SK-N-SH (cell line): ENCODE measurements around the gene SPTBN1.

Experiments
- CHD2 ChIP-seq: fragments of 150-350 bp; IDR thresholded peaks from 2 replicates; pipeline ENCODE4 v1.6.1; 2018; ENCODE audit warnings: low read length; ENCODE audit not compliant: partially characterized antibody
- EZH2phosphoT487 ChIP-seq: fragments of 200-600 bp; sonication (generic); IDR thresholded peaks from 2 replicates; pipeline ENCODE4 v1.6.1; 2017; ENCODE audit warnings: low read depth, mixed run types, mild to moderate bottlenecking, antibody characterized with exemption, moderate library complexity, borderline replicate concordance
- FOSL2 ChIP-seq: IDR thresholded peaks from 2 replicates; pipeline ENCODE4 v1.4.0; 2012; ENCODE audit warnings: low read depth, mild to moderate bottlenecking, moderate library complexity, borderline replicate concordance
- FOXM1 ChIP-seq: IDR thresholded peaks from 2 replicates; pipeline ENCODE4 v1.4.0; 2012; ENCODE audit warnings: low read depth, mild to moderate bottlenecking
- JUND ChIP-seq: IDR thresholded peaks from 2 replicates; pipeline ENCODE4 v1.4.0; 2012
- MEF2A ChIP-seq: IDR thresholded peaks from 2 replicates; pipeline ENCODE4 v1.4.0; 2012; ENCODE audit warnings: low read depth, borderline replicate concordance
- NRF1 ChIP-seq: IDR thresholded peaks from 2 replicates; pipeline ENCODE4 v1.6.1; 2012; ENCODE audit warnings: low read depth, mild to moderate bottlenecking, low read length
- RCOR1 ChIP-seq: fragments of 150-350 bp; IDR thresholded peaks from 2 replicates; pipeline ENCODE4 v1.6.1; 2017; ENCODE audit warnings: antibody characterized with exemption, low read length
- RFX5 ChIP-seq: IDR thresholded peaks from 2 replicates; pipeline ENCODE4 v1.6.1; 2012; ENCODE audit warnings: mild to moderate bottlenecking, improper control_type of control experiment, low read length
- SMC3 ChIP-seq: IDR thresholded peaks from 2 replicates; pipeline ENCODE4 v1.6.1; 2012; ENCODE audit warnings: low read depth, low read length, improper control_type of control experiment
- TF ChIP-seq, protein P1 (sequence below): fragments of 200-600 bp; sonication (generic); IDR thresholded peaks from 2 replicates; pipeline ENCODE4 v1.6.1; 2017; ENCODE audit warnings: antibody characterized with exemption, mild to moderate bottlenecking, moderate library complexity
- TF ChIP-seq, protein P2 (sequence below): IDR thresholded peaks from 2 replicates; pipeline ENCODE4 v1.4.0; 2012; ENCODE audit warnings: low read depth
- TF ChIP-seq, protein P3 (sequence below): fragments of 150-350 bp; IDR thresholded peaks from 2 replicates; pipeline ENCODE4 v1.6.1; 2016; ENCODE audit warnings: mild to moderate bottlenecking, low read depth, low read length
- TF ChIP-seq, protein P4 (sequence below): IDR thresholded peaks from 2 replicates; pipeline ENCODE4; 2012

DNA sequence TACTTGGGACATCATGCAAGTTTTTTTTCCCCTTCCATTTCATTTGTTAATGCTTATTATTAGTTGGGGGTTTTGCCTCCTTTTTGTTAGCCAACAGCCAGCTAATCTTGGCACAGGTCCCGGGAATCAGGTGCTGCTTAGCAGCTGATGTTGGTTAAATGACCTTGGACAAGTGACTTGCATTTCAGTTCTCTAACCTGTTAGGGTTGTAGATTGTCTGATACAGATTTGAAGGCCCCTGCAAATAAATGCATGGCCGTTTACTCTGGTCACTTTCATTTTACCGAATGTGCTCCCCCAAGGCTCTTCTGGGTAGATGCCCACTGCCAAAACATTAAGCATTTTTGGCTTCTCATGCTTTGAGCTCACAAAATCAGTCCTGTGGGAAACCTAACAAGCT, 120.9 kb downstream of the SPTBN1 start:
- TF ChIP-seq, protein P1, sequence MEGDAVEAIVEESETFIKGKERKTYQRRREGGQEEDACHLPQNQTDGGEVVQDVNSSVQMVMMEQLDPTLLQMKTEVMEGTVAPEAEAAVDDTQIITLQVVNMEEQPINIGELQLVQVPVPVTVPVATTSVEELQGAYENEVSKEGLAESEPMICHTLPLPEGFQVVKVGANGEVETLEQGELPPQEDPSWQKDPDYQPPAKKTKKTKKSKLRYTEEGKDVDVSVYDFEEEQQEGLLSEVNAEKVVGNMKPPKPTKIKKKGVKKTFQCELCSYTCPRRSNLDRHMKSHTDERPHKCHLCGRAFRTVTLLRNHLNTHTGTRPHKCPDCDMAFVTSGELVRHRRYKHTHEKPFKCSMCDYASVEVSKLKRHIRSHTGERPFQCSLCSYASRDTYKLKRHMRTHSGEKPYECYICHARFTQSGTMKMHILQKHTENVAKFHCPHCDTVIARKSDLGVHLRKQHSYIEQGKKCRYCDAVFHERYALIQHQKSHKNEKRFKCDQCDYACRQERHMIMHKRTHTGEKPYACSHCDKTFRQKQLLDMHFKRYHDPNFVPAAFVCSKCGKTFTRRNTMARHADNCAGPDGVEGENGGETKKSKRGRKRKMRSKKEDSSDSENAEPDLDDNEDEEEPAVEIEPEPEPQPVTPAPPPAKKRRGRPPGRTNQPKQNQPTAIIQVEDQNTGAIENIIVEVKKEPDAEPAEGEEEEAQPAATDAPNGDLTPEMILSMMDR: no peak
- no peak for TF ChIP-seq JUND
- TF ChIP-seq EZH2phosphoT487: no peak
- TF ChIP-seq FOXM1: no peak
- no peak for TF ChIP-seq FOSL2
- TF ChIP-seq RFX5: no peak
- no peak for TF ChIP-seq NRF1
- TF ChIP-seq, protein P2, sequence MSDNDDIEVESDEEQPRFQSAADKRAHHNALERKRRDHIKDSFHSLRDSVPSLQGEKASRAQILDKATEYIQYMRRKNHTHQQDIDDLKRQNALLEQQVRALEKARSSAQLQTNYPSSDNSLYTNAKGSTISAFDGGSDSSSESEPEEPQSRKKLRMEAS: no peak
- TF ChIP-seq, protein P3, sequence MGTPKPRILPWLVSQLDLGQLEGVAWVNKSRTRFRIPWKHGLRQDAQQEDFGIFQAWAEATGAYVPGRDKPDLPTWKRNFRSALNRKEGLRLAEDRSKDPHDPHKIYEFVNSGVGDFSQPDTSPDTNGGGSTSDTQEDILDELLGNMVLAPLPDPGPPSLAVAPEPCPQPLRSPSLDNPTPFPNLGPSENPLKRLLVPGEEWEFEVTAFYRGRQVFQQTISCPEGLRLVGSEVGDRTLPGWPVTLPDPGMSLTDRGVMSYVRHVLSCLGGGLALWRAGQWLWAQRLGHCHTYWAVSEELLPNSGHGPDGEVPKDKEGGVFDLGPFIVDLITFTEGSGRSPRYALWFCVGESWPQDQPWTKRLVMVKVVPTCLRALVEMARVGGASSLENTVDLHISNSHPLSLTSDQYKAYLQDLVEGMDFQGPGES: no peak
- no peak for TF ChIP-seq RCOR1
- TF ChIP-seq, protein P4, sequence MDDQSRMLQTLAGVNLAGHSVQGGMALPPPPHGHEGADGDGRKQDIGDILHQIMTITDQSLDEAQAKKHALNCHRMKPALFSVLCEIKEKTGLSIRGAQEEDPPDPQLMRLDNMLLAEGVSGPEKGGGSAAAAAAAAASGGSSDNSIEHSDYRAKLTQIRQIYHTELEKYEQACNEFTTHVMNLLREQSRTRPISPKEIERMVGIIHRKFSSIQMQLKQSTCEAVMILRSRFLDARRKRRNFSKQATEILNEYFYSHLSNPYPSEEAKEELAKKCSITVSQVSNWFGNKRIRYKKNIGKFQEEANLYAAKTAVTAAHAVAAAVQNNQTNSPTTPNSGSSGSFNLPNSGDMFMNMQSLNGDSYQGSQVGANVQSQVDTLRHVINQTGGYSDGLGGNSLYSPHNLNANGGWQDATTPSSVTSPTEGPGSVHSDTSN: no peak
- TF ChIP-seq MEF2A: no peak
- TF ChIP-seq SMC3: no peak
- TF ChIP-seq CHD2: no peak
